Measurements from ENCODE around the gene EPHB1.

EPHB1 gene

DNA sequence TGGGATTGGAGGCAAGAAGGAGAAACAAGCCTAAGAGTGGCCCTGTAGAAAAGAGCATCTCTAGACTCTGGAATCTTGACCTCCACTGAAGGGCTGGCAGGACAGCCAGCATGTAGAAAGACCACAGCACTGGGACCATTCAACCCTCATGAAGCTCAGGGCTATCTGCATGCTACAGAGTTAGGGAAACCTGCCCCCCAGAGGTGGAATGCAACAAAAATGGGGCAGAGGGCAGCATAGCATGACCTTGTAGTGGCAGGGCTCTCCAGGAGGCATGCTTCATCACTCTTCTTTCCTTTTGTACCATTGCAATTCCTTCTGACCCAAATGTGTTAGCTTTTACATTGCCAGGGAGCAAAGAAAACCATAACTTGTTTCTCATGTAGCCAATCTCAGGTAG, 445.4 kb downstream of the EPHB1 start:
- H3K27me3 ChIP-seq (ENCODE audit: insufficient read depth, low read depth, severe bottlenecking), result no peaks in the 10 kb centered on the region
- H3K9me3 ChIP-seq (ENCODE audit: severe bottlenecking), result peaks cover 2% of the 10 kb centered on the region
- peak; percentile 63 for DNase-seq
- H3K36me3 ChIP-seq, result no peaks in the 10 kb centered on the region
- TF ChIP-seq, protein P1, sequence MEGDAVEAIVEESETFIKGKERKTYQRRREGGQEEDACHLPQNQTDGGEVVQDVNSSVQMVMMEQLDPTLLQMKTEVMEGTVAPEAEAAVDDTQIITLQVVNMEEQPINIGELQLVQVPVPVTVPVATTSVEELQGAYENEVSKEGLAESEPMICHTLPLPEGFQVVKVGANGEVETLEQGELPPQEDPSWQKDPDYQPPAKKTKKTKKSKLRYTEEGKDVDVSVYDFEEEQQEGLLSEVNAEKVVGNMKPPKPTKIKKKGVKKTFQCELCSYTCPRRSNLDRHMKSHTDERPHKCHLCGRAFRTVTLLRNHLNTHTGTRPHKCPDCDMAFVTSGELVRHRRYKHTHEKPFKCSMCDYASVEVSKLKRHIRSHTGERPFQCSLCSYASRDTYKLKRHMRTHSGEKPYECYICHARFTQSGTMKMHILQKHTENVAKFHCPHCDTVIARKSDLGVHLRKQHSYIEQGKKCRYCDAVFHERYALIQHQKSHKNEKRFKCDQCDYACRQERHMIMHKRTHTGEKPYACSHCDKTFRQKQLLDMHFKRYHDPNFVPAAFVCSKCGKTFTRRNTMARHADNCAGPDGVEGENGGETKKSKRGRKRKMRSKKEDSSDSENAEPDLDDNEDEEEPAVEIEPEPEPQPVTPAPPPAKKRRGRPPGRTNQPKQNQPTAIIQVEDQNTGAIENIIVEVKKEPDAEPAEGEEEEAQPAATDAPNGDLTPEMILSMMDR (IDR thresholded peaks at IDR 0.05; ENCODE audit: low read depth, low read length), result peak; percentile 73
- H3K4me3 ChIP-seq (ENCODE audit: low read depth, low read length), result no peak overlapping the region
- H3K27ac ChIP-seq, result no peak overlapping the region

GRCh38 chr3:135242285-135242684, 447.2 kb downstream of the EPHB1 start:
- no peak for DNase-seq
- Histone ChIP-seq H3K27me3 (ENCODE audit: insufficient read depth, low read depth, severe bottlenecking) (no peaks in the 10 kb centered on the region), H3K4me3 (ENCODE audit: low read depth, low read length) (no peak overlapping the region), H3K27ac (no peak overlapping the region), H3K36me3 (no peaks in the 10 kb centered on the region), H3K9me3 (ENCODE audit: severe bottlenecking) (no peaks in the 10 kb centered on the region)
- TF ChIP-seq, protein P1 (IDR thresholded peaks at IDR 0.05; ENCODE audit: low read depth, low read length), result no peak

DNA sequence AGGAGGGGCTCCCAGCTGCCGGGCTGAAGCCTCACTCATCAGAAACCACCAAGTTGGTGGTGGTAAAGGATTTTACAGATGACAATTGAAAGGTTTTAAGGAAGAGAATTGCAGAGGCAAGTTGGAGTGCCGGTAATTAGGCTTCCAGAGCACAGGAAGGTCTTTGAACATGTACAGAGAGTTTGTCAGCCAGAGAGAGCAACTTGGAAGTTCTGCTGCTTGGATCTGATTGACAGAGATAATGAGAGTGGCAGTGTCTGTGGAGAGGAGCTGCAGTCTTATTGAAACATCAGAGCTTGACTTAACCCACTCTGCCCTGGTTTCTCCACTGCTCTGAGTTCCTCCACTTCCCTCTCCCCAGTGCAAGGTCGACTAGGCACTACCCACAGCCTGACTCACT, 448.6 kb downstream of the EPHB1 start:
- H3K9me3 ChIP-seq (ENCODE audit: severe bottlenecking), result no peaks in the 10 kb centered on the region
- TF ChIP-seq, protein P1 (IDR thresholded peaks at IDR 0.05; ENCODE audit: low read depth, low read length), result no peak

GRCh38 chr3:135246027-135246426, 451.0 kb downstream of the EPHB1 start:
- no peak overlapping the region for H3K4me3 ChIP-seq (ENCODE audit: low read depth, low read length)
- H3K9me3 ChIP-seq (ENCODE audit: severe bottlenecking), result no peaks in the 10 kb centered on the region
- DNase-seq, result no peak
- H3K36me3 ChIP-seq, result no peaks in the 10 kb centered on the region
- H3K27ac ChIP-seq, result no peak overlapping the region
- TF ChIP-seq, protein P1 (IDR thresholded peaks at IDR 0.05; ENCODE audit: low read depth, low read length), result peak; percentile 37
- no peaks in the 10 kb centered on the region for H3K27me3 ChIP-seq (ENCODE audit: insufficient read depth, low read depth, severe bottlenecking)

More for the DNA sequence above, 448.6 kb downstream of the EPHB1 start:
- no peaks in the 10 kb centered on the region for H3K27me3 ChIP-seq (ENCODE audit: insufficient read depth, low read depth, severe bottlenecking)
- H3K4me3 ChIP-seq (ENCODE audit: low read depth, low read length), result no peak overlapping the region
- H3K27ac ChIP-seq, result no peak overlapping the region
- DNase-seq, result no peak
- H3K36me3 ChIP-seq, result no peaks in the 10 kb centered on the region

DNA sequence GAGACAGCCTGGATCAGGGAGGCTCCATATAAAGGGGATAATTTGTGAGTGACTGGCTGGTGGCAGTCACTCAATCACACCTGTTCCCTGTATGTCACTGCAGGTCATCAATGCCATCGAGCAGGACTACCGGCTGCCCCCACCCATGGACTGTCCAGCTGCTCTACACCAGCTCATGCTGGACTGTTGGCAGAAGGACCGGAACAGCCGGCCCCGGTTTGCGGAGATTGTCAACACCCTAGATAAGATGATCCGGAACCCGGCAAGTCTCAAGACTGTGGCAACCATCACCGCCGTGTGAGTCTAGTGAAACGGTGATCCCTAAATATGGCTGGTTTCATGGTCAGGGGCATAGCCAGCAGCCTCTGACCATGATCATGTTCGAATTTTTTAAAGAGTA, 453.2 kb downstream of the EPHB1 start:
- no peak for DNase-seq
- TF ChIP-seq, protein P1 (IDR thresholded peaks at IDR 0.05; ENCODE audit: low read depth, low read length), result no peak
- Histone ChIP-seq H3K36me3 (no peaks in the 10 kb centered on the region), H3K27me3 (ENCODE audit: insufficient read depth, low read depth, severe bottlenecking) (no peaks in the 10 kb centered on the region), H3K27ac (no peak overlapping the region), H3K4me3 (ENCODE audit: low read depth, low read length) (no peak overlapping the region), H3K9me3 (ENCODE audit: severe bottlenecking) (no peaks in the 10 kb centered on the region)

- H3K27ac ChIP-seq, result no peak overlapping the region
- H3K36me3 ChIP-seq, result no peaks in the 10 kb centered on the region
- no peaks in the 10 kb centered on the region for H3K27me3 ChIP-seq (ENCODE audit: insufficient read depth, low read depth, severe bottlenecking)
- no peaks in the 10 kb centered on the region for H3K9me3 ChIP-seq (ENCODE audit: severe bottlenecking)
- TF ChIP-seq, protein P1 (IDR thresholded peaks at IDR 0.05; ENCODE audit: low read depth, low read length), result no peak
- no peak for DNase-seq
- H3K4me3 ChIP-seq (ENCODE audit: low read depth, low read length), result no peak overlapping the region
Observed at GRCh38 chr3:135249186-135249585, 454.1 kb downstream of the EPHB1 start.

All from WERI-Rb-1 (cell line).